ENCODE measurements around the gene IP6K3. TPM values are rescaled to one million over a fixed set of nuclear protein-coding genes. Genes with fewer than 3 reads are reported as not detected.
A peak's percentile ranks its signal among the peaks of the same experiment; 100 is the strongest.

The IP6K3 gene
- total RNA-seq, 2 donors from 2014 or later, result 17.3 to 29.9 TPM

DNA sequence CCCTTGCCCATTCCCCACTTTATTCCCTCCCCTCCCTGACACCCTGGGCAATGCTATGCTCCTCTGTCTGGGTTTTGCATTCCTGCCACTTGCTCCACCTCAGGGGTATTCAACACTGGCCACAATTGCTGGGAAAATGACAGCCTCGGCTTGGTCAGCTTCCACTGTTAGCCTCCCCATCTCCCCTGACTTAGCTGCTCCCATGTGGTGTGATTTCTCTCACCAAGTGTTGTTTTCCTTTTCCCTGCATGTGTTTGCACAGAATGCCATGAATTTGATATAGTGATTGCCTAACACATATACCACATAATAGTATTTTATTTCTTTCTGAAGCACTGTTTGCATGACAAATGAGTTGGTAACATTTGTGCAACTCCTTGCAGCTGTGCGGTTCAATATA, 43.7 kb upstream of the IP6K3 start:
- H3K36me3 ChIP-seq, result peaks cover 9% of the 10 kb centered on the region
- TF ChIP-seq, protein P1, sequence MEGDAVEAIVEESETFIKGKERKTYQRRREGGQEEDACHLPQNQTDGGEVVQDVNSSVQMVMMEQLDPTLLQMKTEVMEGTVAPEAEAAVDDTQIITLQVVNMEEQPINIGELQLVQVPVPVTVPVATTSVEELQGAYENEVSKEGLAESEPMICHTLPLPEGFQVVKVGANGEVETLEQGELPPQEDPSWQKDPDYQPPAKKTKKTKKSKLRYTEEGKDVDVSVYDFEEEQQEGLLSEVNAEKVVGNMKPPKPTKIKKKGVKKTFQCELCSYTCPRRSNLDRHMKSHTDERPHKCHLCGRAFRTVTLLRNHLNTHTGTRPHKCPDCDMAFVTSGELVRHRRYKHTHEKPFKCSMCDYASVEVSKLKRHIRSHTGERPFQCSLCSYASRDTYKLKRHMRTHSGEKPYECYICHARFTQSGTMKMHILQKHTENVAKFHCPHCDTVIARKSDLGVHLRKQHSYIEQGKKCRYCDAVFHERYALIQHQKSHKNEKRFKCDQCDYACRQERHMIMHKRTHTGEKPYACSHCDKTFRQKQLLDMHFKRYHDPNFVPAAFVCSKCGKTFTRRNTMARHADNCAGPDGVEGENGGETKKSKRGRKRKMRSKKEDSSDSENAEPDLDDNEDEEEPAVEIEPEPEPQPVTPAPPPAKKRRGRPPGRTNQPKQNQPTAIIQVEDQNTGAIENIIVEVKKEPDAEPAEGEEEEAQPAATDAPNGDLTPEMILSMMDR (IDR thresholded peaks at IDR 0.05), result no peak
- no peaks in the 10 kb centered on the region for H3K27me3 ChIP-seq
- H3K9me3 ChIP-seq, result no peaks in the 10 kb centered on the region
- peaks cover 0 to 32% of the 10 kb centered on the region in 2 donors for H3K4me1 ChIP-seq
- H3K27ac ChIP-seq, result no peak overlapping the region
- H3K4me3 ChIP-seq, result no peak overlapping the region
- DNase-seq (ENCODE audit: low spot score), result no peak

DNA sequence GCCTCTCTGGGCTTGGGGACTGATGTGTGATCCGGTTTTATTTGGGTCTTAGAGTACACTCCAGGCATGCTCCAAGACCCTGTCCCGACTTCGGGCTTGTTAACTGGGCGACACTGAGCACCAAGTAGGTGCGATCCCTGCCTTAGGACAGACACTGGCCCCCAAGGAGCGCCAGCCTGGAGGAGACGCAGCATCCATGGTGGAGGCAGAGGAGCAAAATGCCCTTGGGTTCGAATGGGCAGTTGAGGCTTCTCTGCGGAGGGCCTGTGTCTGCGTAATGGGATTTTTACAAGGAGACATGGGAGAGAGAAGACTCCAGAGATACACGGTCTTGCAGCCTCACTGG, 42.8 kb upstream of the IP6K3 start:
- no peaks in the 10 kb centered on the region for H3K9me3 ChIP-seq
- TF ChIP-seq, protein P1 (IDR thresholded peaks at IDR 0.05), result no peak
- DNase-seq (ENCODE audit: low spot score), result no peak

DNA sequence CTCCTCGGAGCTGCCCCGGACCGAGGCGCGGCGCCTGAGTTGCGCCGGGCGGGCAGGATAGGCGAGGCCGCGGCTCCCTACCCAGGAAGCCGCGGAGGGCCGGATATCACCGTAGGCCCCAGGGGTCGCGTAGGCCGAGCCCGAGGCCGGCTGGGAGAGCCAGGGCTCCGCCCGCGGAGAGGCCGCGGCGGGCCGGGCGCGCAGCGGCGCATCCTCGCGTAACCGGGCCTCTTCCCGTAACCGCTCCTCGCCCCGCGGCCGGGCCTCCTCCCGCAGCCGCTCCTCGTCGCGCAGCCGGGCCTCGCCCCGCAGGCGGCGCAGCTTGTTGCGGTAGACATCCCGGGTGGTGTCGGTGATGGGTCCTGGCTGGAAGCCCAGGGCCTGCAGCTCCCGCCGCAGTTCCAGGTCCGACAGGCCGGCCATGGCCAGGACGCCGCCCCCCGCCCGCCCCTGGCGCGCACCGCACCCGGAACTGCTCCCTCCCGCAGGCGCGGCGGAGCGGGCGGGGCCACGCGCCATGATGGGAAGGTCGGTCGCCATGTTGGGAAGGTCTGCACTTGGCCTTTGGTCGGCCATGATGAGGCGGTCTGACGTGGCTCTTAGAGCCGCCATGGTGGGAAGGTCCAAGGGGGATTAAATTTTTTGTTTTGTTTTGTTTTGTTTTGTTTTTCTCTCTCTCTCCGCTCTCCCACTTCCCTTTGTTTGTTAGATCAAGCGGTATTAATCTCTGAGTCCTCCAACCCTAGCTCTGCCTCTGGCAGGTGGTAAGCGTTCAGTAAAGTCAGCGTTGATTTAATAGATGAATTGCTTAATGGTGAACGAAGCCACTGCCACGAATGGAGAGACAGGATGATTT, 42.2 kb upstream of the IP6K3 start, which contains the start of gene LEMD2:
Gene LEMD2, minus strand, starts transcription at position 437 of the 856 bp plus-strand sequence. Its CDS starts 14 bp downstream, at position 423.
- TF ChIP-seq, protein P1 (IDR thresholded peaks at IDR 0.05), result no peak
- Histone ChIP-seq H3K4me1 (peaks cover 0 to 43% of the 10 kb centered on the region in 2 donors), H3K4me3 (peak within 1 kb of the TSS; percentile 88 to 93), H3K9me3 (no peaks in the 10 kb centered on the region), H3K36me3 (peaks cover 16% of the 10 kb centered on the region), H3K27me3 (no peaks in the 10 kb centered on the region), H3K27ac (peak within 1 kb of the TSS; percentile 98)
- peak; percentile 93 for DNase-seq (ENCODE audit: low spot score)

More for the DNA sequence above, 42.8 kb upstream of the IP6K3 start:
- Histone ChIP-seq H3K4me3 (peak overlapping the region in 1 of 2 donors; percentile 88), H3K27ac (peak overlapping the region; percentile 98), H3K4me1 (peaks cover 0 to 41% of the 10 kb centered on the region in 2 donors), H3K36me3 (peaks cover 10% of the 10 kb centered on the region), H3K27me3 (no peaks in the 10 kb centered on the region)

GRCh38 chr6:33787954-33788693, 41.4 kb upstream of the IP6K3 start:
- TF ChIP-seq, protein P1 (IDR thresholded peaks at IDR 0.05), result no peak
- peaks cover 0 to 43% of the 10 kb centered on the region in 2 donors for H3K4me1 ChIP-seq
- H3K27me3 ChIP-seq, result no peaks in the 10 kb centered on the region
- H3K36me3 ChIP-seq, result peaks cover 24% of the 10 kb centered on the region
- peak overlapping the region; percentile 98 for H3K27ac ChIP-seq
- no peaks in the 10 kb centered on the region for H3K9me3 ChIP-seq
- peak; percentile 86 for DNase-seq (ENCODE audit: low spot score)
- peak overlapping the region; percentile 88 to 93 for H3K4me3 ChIP-seq

GRCh38 chr6:33787346-33787953, 40.7 kb upstream of the IP6K3 start:
- TF ChIP-seq, protein P1 (IDR thresholded peaks at IDR 0.05), result no peak
- DNase-seq (ENCODE audit: low spot score), result no peak
- Histone ChIP-seq H3K36me3 (peaks cover 30% of the 10 kb centered on the region), H3K9me3 (no peaks in the 10 kb centered on the region), H3K27me3 (no peaks in the 10 kb centered on the region), H3K4me1 (peaks cover 0 to 43% of the 10 kb centered on the region in 2 donors), H3K4me3 (peak overlapping the region; percentile 88 to 93), H3K27ac (peak overlapping the region; percentile 98)

Measured in right atrium auricular region (tissue), 2 donors.